HepG2 (cell line): ENCODE measurements around the gene NR2F1. TPM values are rescaled to one million over a fixed set of nuclear protein-coding genes. Genes with fewer than 3 reads are reported as not detected.

Experiments used
- CREB1 ChIP-seq, 2 experiments: fragments of 450-650 bp in 1 of 2; IDR thresholded peaks; 2 replicates each; pipeline ENCODE4 v1.6.1; 2016 to 2017; ENCODE audit warnings: control low read depth in 1 of 2, mild to moderate bottlenecking in 1 of 2, missing compliant biosample characterization in 1 of 2, missing genetic modification characterization in 1 of 2
- E2F2 ChIP-seq: sonication (generic); formaldehyde crosslinking; IDR thresholded peaks from 2 replicates; pipeline ENCODE4 v1.4.0; 2020; ENCODE audit warnings: missing genetic modification reagents, borderline replicate concordance
- ESRRA ChIP-seq: sonication (generic); formaldehyde crosslinking; IDR thresholded peaks from 2 replicates; pipeline ENCODE4 v1.5.1; 2020; ENCODE audit warnings: mild to moderate bottlenecking, low read depth, missing genetic modification reagents
- GTF2F1 ChIP-seq: fragments of 150-350 bp; IDR thresholded peaks from 2 replicates; pipeline ENCODE4 v1.6.1; 2014; ENCODE audit warnings: low read length
- GTF3A ChIP-seq: sonication (generic); formaldehyde crosslinking; conservative IDR thresholded peaks from 2 replicates; pipeline ENCODE4 v1.4.0; 2020; ENCODE audit warnings: mild to moderate bottlenecking, missing genetic modification reagents
- HMGA1 ChIP-seq: sonication (generic); formaldehyde crosslinking; conservative IDR thresholded peaks from 2 replicates; pipeline ENCODE4 v1.4.0; 2020; ENCODE audit warnings: missing genetic modification reagents
- HNRNPL ChIP-seq: fragments of 200-400 bp; formaldehyde crosslinking; IDR thresholded peaks from 2 replicates; pipeline ENCODE4 v1.6.1; 2017; ENCODE audit warnings: mild to moderate bottlenecking, low read depth, low read length
- HOXA3 ChIP-seq: sonication (generic); formaldehyde crosslinking; IDR thresholded peaks from 2 replicates; pipeline ENCODE4 v1.5.0; 2020; ENCODE audit warnings: missing genetic modification reagents
- MEIS1 ChIP-seq: sonication (generic); formaldehyde crosslinking; IDR thresholded peaks from 2 replicates; pipeline ENCODE4 v1.9.0; 2021; ENCODE audit warnings: mild to moderate bottlenecking, missing genetic modification reagents, moderate library complexity, borderline replicate concordance
- MLLT10 ChIP-seq: sonication (generic); formaldehyde crosslinking; IDR thresholded peaks from 2 replicates; pipeline ENCODE4 v1.4.0; 2020; ENCODE audit warnings: missing genetic modification reagents
- NCOA2 ChIP-seq: sonication (generic); formaldehyde crosslinking; IDR thresholded peaks from 2 replicates; pipeline ENCODE4 v1.8.0; 2022; ENCODE audit warnings: inconsistent platforms
- NFE2L1 ChIP-seq: sonication (generic); formaldehyde crosslinking; IDR thresholded peaks from 2 replicates; pipeline ENCODE4 v1.4.0; 2020; ENCODE audit warnings: missing genetic modification reagents, mild to moderate bottlenecking, borderline replicate concordance
- PAXIP1 ChIP-seq: sonication (generic); formaldehyde crosslinking; conservative IDR thresholded peaks from 2 replicates; pipeline ENCODE4 v1.4.0; 2020; ENCODE audit warnings: mild to moderate bottlenecking, missing genetic modification reagents, moderate library complexity
- PTBP1 ChIP-seq: fragments of 200-400 bp; formaldehyde crosslinking; IDR thresholded peaks from 2 replicates; pipeline ENCODE4 v1.6.1; 2018; ENCODE audit warnings: low read length, low read depth; ENCODE audit not compliant: poor library complexity, severe bottlenecking
- RCOR2 ChIP-seq: IDR thresholded peaks from 2 replicates; pipeline ENCODE4 v1.6.1; 2016; ENCODE audit warnings: missing biosample characterization, missing genetic modification reagents
- TSC22D2 ChIP-seq: sonication (generic); formaldehyde crosslinking; IDR thresholded peaks from 2 replicates; pipeline ENCODE4 v1.5.1; 2020; ENCODE audit warnings: missing genetic modification reagents, mild to moderate bottlenecking, borderline replicate concordance
- ZBTB33 ChIP-seq: sonication (generic); formaldehyde crosslinking; IDR thresholded peaks from 2 replicates; pipeline ENCODE4 v1.4.0; 2020; ENCODE audit warnings: missing genetic modification reagents
- ZBTB7A ChIP-seq: sonication (generic); formaldehyde crosslinking; IDR thresholded peaks from 2 replicates; pipeline ENCODE4 v1.8.0; 2022; ENCODE audit warnings: mild to moderate bottlenecking, missing genetic modification reagents
- ZNF143 ChIP-seq: sonication (generic); formaldehyde crosslinking; IDR thresholded peaks from 2 replicates; pipeline ENCODE4 v1.4.0; 2020; ENCODE audit warnings: missing genetic modification reagents
- ZNF275 ChIP-seq: sonication (generic); formaldehyde crosslinking; IDR thresholded peaks from 2 replicates; pipeline ENCODE4 v1.8.0; 2022; ENCODE audit warnings: missing genetic modification reagents, mild to moderate bottlenecking, inconsistent platforms, borderline replicate concordance
- ZNF3 ChIP-seq: IDR thresholded peaks from 2 replicates; pipeline ENCODE4 v1.7.0; 2017; ENCODE audit warnings: inconsistent platforms
- ZNF543 ChIP-seq: sonication (generic); formaldehyde crosslinking; IDR thresholded peaks from 2 replicates; pipeline ENCODE4 v1.4.0; 2020; ENCODE audit warnings: mild to moderate bottlenecking, missing genetic modification reagents
- ZNF788 ChIP-seq: sonication (generic); formaldehyde crosslinking; IDR thresholded peaks from 2 replicates; pipeline ENCODE4 v1.5.0; 2020; ENCODE audit warnings: mild to moderate bottlenecking, missing genetic modification reagents, borderline replicate concordance
- polyA plus RNA-seq, 8 experiments: library from polyadenylated mRNA; depleted of rRNA in 3 of 8; stranded (reverse) in 7 of 8; unstranded in 1 of 8; fragments of >200 nt; fragmentation: Illumina TruSeq in 4 of 8; extraction: Trizol in 4 of 8; gene quantifications; 2 replicates each; pipeline versions ENCODE4 v1.2.1 to v1.2.3, GENCODE V29; 2011 to 2016; ENCODE audit warnings: low read depth in 4 of 8, missing spikeins in 1 of 8, mixed read lengths in 1 of 8; ENCODE audit not compliant: insufficient read depth in 1 of 8
- total RNA-seq, 5 experiments: library from RNA; depleted of rRNA; stranded (reverse); fragments of >200 nt; fragmentation: Illumina TruSeq; extraction: Trizol; gene quantifications; 2 replicates each; pipeline ENCODE4 v1.2.3, GENCODE V29; 2016; ENCODE audit warnings: low read depth in 1 of 5

The NR2F1 gene
- total and polyA plus RNA-seq, 2 of the 13 experiments (the other 11 are each of a cell fraction or from before 2014, with no cell fraction given), result 17.1 to 59.7 TPM

- TF ChIP-seq CREB1 (IDR thresholded peaks at IDR 0.05) (peak; percentile 65; the same call in 1 of the 2 replicates), CREB1 (CRISPR knock-in tag; IDR thresholded peaks at IDR 0.05) (peak; percentile 64), ZNF543 (CRISPR knock-in tag) (peak; percentile 89), E2F2 (CRISPR knock-in tag) (no peak), ZNF3 (CRISPR knock-in tag) (no peak), MEIS1 (CRISPR knock-in tag) (peak; percentile 85), ZNF143 (CRISPR knock-in tag) (no peak), ZNF275 (CRISPR knock-in tag) (no peak), MLLT10 (CRISPR knock-in tag) (no peak), ZNF788 (CRISPR knock-in tag) (peak; percentile 92), HMGA1 (CRISPR knock-in tag) (no peak), PAXIP1 (CRISPR knock-in tag) (peak; percentile 86), NFE2L1 (no peak), ZBTB33 (CRISPR knock-in tag) (no peak), HNRNPL (no peak), GTF3A (no peak), PTBP1 (no peak), TSC22D2 (CRISPR knock-in tag) (no peak), HOXA3 (CRISPR knock-in tag) (peak; percentile 53; the same call in 1 of the 2 replicates), NCOA2 (CRISPR knock-in tag) (no peak), ESRRA (CRISPR knock-in tag) (no peak), GTF2F1 (no peak), ZBTB7A (CRISPR knock-in tag) (peak; percentile 65; the same call in 1 of the 2 replicates), RCOR2 (CRISPR knock-in tag) (no peak)
Measured at GRCh38 chr5:93582677-93583438, at the start of gene NR2F1 (continued).
